DMS 273 (cell line): Measurements from ENCODE around the gene ELF4.
A peak's percentile ranks its signal among the peaks of the same experiment; 100 is the strongest.

Experiments
- DNase-seq: peaks from one replicate; lab custom pipeline; 2025; ENCODE audit not compliant: unreplicated experiment; lab: John Stamatoyannopoulos, UW

The ELF4 gene

DNA sequence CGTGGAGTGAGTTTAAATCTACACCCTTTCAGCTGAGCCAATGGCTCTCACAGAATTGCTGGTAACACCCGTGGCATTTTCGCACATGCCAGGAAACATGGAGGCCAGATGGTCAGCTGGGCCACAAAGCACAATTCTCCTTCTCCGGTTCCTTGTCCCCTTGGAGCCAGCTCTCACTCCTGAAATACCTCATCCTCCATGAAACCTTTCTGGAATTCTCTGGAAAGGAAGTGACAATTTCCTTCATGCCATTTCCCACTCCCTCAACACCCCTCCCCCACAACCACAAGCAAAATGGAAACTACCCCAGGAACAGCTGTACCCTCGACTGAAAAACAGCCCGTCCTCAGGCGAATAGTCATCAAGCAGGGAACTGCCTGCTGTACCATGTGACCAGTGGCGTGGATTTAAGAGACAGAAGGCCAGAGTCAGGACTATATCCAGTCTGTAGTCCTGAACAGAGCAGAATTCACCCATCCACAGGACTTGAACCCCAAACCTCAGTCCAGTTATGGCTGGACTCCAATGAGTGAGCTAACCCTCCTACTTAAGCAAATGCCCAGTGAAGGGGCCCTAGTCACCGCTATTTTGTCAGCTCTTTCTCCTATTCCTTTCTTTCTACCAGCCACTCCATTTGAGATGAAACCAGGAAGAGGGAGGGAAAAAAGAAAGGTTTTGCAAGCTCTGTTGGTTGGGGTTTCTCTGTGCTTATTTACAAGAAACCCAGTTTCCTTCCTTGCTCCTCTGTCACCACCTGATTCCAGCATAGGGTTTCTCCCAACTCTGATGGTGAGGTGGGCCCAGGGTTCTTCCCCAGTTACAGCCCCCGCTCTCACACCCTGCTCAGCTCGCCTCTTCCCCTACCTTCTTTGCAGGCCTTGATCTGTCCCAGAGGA, 24.5 kb downstream of the ELF4 start:
- no peak for DNase-seq

DNA sequence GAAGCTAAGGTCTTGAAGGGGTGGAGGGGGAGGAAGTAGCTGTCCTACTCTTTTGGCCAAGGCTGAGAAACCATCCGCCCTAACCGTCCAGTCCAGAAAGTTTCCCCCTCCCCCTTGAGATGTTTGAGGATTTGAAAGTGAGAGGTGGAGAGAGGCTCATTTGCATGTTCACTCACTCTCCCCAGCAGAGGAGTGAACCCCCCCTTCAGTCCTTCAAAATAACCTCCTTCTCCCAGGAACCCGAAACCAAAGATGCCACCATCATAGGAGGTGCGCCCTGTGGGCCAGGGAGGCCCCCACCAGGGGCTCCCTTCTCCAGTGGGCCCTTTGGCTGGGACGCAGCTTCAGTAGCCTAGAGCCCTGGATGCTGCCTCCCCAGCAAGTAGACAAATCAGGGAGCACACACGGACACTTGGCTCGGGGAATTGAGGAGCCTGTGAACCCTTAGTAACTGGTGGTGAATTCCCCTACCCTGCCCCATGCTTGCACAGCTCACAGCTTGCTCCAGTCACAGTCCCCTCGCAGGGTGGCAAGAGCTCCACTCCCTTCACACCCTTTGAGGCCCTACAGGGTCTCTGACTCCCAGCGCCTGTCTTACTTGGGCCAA, 25.6 kb downstream of the ELF4 start:
- DNase-seq, result no peak

DNA sequence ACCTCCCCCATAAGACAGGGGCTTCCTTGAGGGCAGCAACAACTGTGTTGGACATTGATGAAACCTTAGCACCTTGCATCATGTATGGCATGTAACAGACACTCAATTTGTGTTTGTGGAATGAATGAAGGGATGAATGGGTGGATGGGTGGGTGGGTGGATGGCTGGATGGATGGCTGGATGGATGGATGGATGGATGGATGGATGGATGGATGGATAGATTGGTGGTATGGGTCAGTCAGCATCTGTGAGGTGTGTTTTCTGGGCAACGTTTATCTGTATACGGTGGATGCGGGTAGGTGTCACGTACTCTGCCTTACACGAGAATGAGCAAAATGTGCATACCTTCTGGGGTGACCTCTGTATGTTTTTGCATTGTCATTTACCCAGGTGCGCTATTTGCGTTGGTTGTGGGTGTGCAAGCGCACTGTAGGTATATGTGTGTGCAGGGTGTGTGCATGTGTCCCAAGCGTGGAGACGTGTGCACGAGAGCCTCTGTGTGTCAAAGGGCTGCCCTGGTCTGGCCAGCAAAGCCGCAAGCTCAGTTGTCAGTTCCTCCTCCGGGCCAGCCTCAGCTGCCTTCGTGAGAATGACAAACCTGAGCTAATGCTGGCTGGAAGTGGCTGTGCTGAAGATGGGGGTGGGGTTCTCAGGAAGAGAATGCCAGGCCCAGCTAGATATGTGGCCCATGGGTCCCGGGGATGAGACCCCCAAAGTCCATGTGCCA, 26.5 kb downstream of the ELF4 start:
- DNase-seq, result no peak

DNA sequence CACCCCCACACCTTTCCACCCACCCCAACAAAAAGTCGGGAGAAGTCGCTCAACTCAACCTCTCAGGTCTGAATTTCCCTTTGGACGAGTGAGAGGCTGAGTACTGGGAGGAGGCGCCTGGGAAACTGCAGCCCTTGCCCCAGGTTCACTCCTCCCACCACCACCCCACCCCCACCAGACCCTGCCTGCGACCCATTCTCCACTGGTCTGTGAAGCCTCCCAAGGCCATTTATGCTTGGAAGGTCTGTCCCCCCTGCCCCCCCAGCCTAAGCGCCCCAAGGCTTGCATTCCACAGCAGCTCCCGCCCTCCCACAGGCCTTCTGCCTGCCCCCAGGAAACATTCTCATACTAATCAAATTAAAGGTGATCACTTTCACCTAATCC, 27.2 kb downstream of the ELF4 start:
- no peak for DNase-seq

DNA sequence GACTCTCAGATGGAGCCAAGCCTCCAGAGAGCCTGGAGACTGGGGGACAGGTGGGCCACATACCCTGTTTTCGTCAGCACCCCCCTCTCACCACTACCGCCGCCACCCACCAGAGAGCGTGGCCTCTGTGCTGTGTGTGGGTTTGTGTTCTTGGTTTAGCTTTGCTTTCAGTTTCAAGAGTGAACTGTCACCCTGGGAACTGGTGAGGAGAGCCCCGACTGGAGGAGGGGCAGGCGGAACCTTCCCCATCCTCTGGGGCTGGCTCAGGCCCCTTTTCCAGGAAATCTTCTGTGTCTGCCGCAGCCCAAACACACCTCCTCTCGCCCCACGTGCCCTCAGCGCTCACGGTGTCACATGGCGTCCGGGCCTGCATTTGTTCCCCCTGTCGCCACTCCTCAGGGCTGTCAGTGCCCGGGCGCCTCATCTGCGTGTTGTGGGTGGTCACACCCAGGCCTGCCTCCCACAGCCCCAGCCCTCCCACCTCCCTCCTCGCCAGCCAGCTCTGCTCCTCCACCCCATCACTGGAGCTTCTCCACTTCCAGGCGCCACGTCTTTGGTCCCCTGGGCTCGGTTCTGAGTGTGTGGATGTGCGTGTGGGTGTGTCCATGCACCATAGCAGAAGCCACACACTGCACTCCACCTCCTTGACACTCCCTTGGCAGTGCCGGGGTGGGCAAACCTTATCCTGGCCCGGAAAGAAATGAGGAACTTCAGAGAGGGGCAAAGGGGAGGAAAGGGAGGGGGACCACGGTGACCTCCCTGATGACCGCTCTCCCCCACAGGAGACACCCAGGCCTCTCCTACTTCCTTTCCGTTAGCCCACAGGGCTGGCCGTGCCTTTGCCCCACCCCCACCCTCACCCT, 27.8 kb downstream of the ELF4 start:
- no peak for DNase-seq

DNA sequence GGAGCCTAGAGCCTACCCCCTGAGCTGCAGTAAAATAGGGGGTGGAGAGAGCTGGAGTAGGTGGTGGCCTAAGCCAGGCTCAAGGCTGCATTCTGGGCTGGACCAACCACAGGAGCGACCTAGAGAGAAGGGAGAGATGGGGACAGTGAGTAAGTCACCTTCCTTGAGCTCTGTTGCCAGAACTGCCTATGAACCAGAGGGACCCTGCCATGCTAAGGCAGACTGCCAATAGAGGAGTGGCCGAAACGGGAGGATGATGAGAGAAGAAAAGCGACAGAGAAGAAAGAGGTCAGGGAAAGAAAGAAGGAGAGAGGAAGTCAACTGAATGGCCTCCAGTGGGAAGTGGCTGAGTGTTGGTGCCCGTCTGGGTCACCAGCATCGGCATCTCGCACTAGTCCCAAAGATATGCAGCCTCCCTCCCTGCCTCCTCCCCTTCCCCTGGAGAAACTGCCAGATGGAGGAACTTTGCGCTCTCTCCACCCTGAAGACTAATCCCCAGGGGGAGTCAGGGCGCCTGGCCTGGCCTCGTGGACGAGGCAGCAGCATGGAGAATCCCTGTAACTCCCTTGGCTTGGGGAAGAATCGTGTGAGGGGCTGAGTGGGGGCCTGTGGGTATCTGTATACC, 28.8 kb downstream of the ELF4 start:
- DNase-seq, result peak; percentile 67

DNA sequence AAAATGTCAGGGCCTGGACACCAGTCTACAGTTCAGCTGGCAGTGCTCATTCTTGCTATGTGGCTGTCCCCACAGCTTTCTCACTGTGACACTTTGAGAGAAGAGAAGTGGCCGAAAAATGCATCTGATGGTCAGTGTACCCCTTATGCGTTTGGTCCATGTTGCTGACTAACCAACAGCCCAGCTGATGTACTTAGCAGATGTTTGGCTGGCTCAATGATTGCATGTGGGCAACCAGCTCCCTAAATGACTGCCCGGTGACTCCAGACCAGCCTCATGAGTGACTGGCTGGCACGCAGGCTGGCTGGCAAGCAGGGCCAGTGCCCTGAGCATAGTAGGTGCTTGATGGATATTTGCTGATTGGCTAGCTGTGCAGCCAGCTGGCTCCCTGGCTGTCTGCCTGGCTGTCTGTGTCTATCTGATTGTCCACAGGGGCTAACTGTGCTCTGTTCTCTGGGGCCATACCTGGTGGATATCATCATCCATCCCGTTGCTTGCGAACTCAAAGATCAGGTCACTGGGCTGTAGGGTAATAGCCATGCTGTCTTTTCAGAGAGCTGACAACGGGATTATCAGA, 29.4 kb downstream of the ELF4 start:
- DNase-seq, result no peak

DNA sequence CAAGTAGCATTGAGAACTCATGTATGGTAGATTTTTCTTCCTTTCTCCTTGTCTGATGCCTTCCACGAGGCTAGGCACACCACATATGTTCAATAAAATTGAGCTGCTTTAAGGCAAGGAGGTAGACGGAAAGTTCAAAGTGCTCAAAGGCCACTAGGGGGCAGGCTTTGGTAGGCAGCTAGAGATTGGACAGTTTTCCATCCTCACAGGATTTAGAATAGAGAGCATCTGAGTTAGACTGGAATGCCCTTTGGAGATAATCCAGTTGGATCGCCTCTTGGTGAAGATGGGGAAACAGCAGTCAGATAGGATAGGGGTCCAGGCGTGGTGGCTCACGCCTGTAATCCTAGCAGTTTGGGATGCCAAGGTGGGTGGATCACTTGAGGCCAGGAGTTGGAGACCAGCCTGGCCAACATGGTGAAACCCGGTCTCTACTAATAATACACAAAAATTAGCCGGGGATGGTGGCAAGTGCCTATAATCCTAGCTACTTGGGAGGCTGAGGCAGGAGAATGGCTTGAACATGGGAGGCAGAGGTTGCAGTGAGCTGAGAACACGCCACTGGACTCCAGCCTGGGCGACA, 30.4 kb downstream of the ELF4 start:
- peak; percentile 89 for DNase-seq

DNA sequence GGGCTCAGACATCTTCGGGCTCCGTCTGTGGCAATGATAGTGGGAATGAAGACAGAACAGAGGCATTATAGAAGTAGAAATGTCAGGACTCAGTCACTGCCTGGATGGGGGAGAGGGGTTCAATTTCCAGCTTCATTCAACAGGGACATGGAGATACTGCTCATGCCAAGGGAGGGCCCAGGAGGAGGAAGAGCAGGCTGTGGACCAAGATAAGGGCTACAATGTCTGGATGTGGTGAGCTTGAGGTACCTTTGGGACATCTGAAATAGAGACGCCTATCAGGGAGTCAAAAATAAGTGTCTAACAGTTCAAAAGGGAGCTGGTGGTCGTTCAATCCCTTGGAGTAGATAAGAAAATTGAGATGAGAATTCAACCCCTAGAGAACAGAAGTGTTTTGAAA, 34.5 kb downstream of the ELF4 start:
- DNase-seq, result no peak

DNA sequence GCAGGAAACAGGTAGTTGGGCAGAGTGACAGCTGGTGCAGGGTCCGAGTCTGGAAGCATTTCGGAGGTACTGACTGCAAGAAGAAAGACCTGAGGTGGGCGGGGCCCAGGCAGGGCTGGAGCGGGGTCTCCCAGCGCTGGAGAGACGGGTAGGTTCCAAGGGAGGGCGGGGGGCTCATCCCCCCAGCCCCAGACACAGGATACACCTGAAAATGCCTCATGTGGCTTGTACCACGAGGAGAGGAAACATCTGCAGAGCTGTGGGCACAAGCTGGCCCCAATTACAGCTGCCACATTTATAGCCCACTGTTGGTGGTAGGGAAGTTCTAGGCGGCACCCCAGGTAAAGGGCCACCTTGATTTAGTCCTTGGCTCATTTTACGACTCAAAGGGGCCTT, 38.0 kb downstream of the ELF4 start:
- no peak for DNase-seq

DNA sequence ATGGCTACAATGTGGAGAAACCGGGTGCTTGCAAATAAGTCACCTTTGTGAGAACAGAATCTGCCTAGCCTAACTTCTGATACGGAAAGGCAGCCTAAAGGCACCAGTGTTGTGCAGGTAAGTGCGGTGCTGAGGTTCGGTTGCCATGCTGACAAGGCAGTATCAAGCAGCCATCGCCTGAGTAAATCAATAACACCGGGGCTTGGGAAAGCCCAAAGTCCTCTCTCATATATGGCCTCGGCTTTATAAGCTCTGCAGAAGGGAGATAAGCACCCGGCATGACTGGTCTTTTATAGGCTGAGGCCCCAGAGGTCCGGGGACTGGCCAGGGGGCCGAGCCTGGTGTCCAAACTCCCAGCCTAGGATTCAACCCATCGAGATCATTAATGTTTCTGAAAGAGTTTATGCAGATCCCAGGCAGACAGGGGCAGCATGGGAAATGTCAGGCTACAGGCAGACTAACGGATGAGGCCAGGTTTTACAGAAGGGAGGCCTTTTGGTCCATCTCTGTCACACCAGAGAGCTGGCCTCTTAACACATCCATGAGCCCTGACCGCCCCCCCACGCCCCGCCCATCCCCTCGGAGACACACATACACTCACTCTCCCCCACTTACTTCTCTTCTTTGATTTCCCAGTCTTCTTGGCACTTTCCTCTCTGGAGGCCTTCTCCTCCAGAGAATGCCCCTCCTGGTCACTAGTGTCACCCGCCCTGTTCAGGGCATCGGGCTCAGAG, 38.5 kb downstream of the ELF4 start:
- DNase-seq, result no peak

DNA sequence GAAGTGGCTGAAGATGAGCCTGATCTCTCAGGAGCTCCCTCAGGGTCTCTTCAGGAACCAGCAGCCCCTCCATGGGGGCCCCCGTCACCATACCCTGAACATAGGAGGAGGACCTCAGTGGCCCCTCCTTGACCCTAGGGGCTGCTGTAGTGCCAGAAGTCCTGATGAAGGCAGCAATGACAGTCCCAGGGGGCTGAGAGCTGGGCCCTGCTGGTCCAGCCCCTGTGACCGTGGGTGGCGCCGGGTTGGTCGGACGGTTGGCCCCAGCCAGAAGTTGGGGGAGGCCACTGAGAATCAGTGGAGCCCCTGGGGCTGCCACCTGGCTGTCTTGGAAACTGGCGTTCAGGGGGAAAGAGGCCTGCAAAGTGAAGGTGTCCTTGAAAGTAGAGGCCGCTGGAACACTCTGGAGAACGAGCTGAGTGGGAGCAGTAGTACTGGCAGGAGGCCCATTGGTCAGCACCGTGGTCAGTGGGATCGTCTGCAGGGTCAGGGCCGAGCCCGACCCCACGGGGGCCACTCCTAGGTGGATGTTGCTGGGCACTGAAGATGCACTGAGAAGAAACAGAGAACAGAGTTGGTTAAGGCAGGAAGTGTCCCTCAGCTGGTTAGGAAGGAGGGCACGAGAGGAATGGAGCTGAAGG, 43.2 kb downstream of the ELF4 start:
- no peak for DNase-seq

DNA sequence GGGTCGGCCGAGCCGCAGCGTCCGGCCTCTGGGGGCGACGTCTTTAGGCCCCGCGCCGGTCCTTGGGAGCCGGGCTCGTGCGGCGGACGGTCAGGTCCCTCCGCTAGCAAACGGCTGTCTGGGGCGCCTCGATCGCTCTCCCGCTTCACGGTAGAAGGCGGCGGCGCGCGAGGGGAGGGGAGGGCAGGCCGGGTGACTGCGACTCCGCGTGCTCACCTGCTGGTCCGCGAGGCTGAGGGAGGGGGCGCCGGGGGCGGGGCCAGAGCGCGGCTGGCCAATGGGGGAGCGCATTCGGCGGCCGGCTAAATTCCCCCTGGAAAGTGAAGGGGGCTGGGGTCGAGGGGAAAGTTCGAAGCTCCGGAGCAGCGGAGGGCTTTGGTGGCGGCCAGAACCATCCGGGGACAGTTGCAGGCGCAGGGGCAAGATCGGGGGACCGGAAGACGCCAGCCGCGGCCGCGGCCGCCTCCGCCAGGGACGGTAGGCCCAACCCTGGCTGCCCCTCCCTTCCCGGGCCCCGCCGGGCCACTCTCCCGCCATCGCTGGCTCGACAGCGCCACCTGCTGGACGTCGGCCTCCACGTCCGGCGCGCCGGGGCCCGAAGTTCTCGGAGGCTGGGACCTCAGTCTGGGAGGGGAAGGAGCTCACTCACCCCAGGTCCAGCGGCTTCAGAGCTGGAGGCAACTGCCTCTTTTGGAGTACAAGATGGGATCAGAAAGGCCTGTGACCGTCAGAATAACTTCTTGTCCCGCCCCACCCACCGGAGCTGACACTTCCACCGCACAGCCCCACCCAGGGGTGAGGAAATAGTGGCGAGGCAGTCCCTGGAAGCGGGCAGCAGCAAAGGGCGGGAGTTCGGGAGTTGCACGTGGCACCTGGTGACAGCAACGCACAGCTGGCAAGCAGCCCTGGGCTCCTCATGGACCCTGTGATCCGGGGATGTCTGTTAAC, 49.9 kb downstream of the ELF4 start:
- peak; percentile 94 for DNase-seq

DNA sequence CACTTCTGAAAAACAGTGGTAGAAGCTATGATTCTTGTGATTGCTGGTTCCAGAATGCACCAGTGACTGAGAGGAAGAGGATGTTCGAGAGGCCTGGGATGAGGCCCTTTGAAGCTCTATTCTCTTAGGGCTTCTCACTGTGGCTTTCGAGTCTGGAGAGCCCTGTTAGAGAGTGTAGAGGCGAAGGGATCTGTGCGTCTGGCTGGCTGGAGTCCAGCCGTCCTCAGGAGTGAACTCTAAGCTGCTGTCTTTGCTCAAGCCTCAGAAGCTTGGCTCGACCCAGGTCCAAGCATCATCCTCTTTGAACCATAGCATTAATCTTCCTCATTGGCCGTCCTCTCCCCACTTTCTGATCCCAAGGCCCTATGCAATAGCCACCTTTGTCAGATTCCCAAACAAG, 51.6 kb downstream of the ELF4 start:
- no peak for DNase-seq

DNA sequence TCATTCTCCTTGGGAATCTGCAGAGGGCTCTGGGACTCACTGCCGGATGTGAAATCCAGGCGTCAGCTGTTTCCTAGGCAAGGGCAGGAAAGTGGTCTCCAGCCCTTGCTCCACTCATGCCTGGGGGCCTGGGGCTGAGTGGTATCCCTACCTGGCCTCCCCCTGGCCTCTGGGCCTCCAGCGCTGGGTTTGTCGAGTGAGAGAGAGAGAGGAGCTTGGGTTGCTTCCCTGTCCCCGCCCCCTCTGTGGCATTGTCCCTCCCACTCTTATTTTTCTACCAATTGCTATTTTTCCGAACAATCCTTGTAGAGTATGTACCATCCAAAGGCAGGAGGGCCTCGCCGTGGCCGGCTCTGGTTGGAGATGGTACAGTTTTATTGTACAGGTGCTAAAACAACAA, 53.1 kb downstream of the ELF4 start:
- DNase-seq, result no peak

DNA sequence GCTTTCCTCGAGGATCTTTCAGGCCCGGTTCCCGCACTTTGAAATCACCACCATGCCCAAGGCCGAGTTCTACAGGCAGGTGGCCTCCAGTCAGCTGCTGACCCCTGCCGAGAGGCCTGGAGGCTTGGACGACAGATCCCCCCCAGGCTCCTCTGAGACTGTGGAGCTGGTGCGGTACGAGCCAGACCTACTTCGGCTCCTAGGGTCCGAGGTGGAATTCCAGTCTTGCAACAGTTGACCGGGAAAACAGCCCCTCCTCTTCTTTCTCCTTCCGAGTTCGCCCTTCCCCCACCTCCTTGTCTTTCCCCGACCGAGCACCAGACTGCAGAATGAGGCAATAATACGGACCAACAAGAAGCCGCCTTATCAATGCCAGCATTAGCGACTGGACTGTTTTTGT, 54.4 kb downstream of the ELF4 start:
- DNase-seq, result no peak

DNA sequence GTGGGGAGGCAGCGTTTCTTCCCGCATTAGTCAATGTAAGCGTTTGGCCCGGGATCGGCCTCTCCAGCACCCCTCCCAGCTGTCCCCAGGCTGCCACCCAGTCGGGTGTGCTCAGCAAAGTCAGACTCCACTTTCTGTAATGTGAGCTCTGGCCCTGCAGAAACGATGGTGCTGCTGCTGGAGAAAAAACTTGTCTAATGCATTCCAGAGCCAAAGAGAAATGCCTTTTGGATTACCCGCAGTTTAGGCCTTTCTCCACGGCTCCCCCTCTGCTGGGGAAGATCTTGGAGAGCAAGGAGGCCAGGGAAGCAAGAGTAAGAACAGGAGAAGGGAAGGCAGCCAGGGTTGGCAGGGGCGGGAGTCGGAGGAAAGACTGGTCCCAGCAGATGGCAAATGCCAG, 55.2 kb downstream of the ELF4 start:
- DNase-seq, result no peak

DNA sequence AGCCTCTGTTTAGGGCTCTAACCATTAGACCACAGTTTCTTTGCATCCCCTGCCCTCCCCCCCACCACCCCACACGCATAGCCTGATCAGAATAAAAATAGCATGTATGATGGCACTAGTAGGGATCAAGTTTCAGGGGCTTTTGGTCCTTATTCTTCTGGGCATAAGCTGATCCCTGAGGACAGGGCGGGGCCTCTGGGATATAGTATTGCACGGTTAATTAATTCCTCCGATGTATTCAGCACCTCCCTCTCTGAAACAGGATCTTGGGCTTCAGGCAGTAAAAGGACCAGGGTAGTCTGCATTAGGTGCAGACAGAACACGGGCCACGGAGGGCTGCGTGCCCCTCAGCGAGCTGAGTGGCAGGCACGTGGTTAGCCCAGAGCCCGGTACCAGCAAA, 57.1 kb downstream of the ELF4 start:
- no peak for DNase-seq
